Suprapubic skin (tissue), 4 donors: ENCODE data around the gene FARS2. TPM values are rescaled to one million over a fixed set of nuclear protein-coding genes. Genes with fewer than 3 reads are reported as not detected.

ENCODE experiments used
- DNase-seq, 2 donors: peaks; one replicate each; pipeline ENCODE4 v3.0.0-alpha.2; 2019; ENCODE audit warnings: low spot score in 2 of 2
- H3K27ac ChIP-seq: fragments of 200-600 bp; sonication (generic); one replicate; pipeline ENCODE4 v1.5.1; 2019
- H3K27me3 ChIP-seq: fragments of 200-600 bp; sonication (generic); one replicate; pipeline ENCODE4 v1.5.1; 2019
- H3K36me3 ChIP-seq: fragments of 200-600 bp; sonication (generic); one replicate; pipeline ENCODE4 v1.5.1; 2019
- H3K4me1 ChIP-seq: fragments of 200-600 bp; sonication (generic); one replicate; pipeline ENCODE4 v1.5.1; 2019
- H3K4me3 ChIP-seq: fragments of 200-600 bp; sonication (generic); one replicate; pipeline ENCODE4 v1.5.1; 2019; ENCODE audit warnings: mild to moderate bottlenecking
- H3K9me3 ChIP-seq: fragments of 200-600 bp; sonication (generic); one replicate; pipeline ENCODE4 v1.5.1; 2019
- EP300 ChIP-seq: sonication (generic); formaldehyde crosslinking; IDR thresholded peaks from one replicate; pipeline ENCODE4 v1.6.1; 2017; ENCODE audit warnings: antibody characterized with exemption
- POLR2A ChIP-seq, 2 donors: fragments of 450-650 bp; IDR thresholded peaks; one replicate each; pipeline ENCODE4 v1.6.1; 2017; ENCODE audit warnings: antibody characterized with exemption in 2 of 2, mild to moderate bottlenecking in 2 of 2, moderate library complexity in 2 of 2
- POLR2AphosphoS5 ChIP-seq, 3 donors: sonication (generic); formaldehyde crosslinking; IDR thresholded peaks; one replicate each; pipeline ENCODE4 v1.6.1; 2017; ENCODE audit warnings: antibody characterized with exemption in 3 of 3
- WGBS: methylation state at CpG from one replicate; pipeline ENCODE4 v1.1.5; 2018; 5-methylcytosine and 5-hydroxymethylcytosine counted together
- total RNA-seq, 4 donors: library from RNA; depleted of rRNA; stranded (reverse); fragments of >200 nt; gene quantifications; one replicate each; pipeline ENCODE4 v1.1.0, GENCODE V29; 2016
- TF ChIP-seq, protein P1 (sequence below), 2 donors: fragments of 200-600 bp in 1 of 2; fragments of 450-650 bp in 1 of 2; sonication (generic) in 1 of 2; IDR thresholded peaks; one replicate each; pipeline ENCODE4 v1.5.1; 2016 to 2019; ENCODE audit warnings: antibody characterized with exemption in 2 of 2, mild to moderate bottlenecking in 1 of 2, moderate library complexity in 1 of 2

The FARS2 gene
- total RNA-seq, 4 donors from 2014 or later: 15.0 to 22.4 (median 20.1) TPM

DNA sequence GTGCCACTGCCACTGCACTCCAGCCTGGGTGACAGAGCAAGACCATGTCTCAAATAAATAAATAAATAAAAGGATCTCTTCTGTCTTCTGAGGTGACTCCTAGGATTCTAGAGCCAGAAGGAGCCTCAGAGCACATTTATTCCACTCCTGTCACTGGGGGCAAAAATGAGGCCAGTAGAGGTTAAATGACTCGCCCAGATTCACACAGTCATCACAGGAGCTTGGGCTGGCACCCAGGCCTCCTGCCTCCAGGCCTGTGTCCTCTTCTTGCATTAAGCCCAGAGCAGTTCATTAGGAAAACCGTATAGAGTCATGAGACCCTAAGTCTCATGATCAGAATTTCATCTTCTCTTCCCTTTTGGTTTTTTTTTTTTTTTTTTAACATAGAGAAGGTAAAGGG lies 502.1 kb downstream of the FARS2 start:
- Histone ChIP-seq H3K4me3 (no peak overlapping the region), H3K36me3 (no peaks in the 10 kb centered on the region), H3K27me3 (no peaks in the 10 kb centered on the region), H3K4me1 (peaks cover 6% of the 10 kb centered on the region), H3K27ac (no peak overlapping the region), H3K9me3 (no peaks in the 10 kb centered on the region)
- 92% methylated on average over 2 of the region's 2 CpGs for WGBS
- TF ChIP-seq, protein P1, sequence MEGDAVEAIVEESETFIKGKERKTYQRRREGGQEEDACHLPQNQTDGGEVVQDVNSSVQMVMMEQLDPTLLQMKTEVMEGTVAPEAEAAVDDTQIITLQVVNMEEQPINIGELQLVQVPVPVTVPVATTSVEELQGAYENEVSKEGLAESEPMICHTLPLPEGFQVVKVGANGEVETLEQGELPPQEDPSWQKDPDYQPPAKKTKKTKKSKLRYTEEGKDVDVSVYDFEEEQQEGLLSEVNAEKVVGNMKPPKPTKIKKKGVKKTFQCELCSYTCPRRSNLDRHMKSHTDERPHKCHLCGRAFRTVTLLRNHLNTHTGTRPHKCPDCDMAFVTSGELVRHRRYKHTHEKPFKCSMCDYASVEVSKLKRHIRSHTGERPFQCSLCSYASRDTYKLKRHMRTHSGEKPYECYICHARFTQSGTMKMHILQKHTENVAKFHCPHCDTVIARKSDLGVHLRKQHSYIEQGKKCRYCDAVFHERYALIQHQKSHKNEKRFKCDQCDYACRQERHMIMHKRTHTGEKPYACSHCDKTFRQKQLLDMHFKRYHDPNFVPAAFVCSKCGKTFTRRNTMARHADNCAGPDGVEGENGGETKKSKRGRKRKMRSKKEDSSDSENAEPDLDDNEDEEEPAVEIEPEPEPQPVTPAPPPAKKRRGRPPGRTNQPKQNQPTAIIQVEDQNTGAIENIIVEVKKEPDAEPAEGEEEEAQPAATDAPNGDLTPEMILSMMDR (IDR thresholded peaks at IDR 0.05): no peak
- TF ChIP-seq POLR2AphosphoS5 (IDR thresholded peaks at IDR 0.05) (no peak), EP300 (no peak), POLR2A (IDR thresholded peaks at IDR 0.05) (no peak)
- no peak for DNase-seq

DNA sequence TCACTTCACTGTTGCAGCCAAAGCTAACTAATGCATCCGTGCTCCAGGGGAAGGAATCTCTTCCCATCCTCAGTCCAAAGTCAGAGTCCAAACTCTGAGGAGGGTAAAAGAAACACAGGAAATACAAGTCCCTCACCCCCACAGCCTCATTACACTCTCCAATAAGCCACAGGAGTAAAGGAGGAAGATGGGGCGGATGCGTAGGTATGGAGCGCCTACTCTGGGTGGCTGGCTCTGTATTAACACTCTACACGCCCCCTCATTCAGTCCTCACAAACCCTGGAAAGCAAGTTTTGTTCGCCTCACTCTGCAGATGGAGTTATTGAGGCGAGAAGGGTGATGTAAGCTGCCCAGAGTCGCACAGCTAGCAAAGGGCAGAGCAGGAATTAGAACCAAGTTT lies 502.6 kb downstream of the FARS2 start:
- WGBS: 79% methylated on average over 8 of the region's 8 CpGs
- DNase-seq: no peak
- TF ChIP-seq EP300: no peak
- TF ChIP-seq POLR2AphosphoS5 (IDR thresholded peaks at IDR 0.05): no peak
- TF ChIP-seq, protein P1 (IDR thresholded peaks at IDR 0.05): no peak
- TF ChIP-seq POLR2A (IDR thresholded peaks at IDR 0.05): no peak
- Histone ChIP-seq H3K4me3 (no peak overlapping the region), H3K9me3 (no peaks in the 10 kb centered on the region), H3K4me1 (peaks cover 6% of the 10 kb centered on the region), H3K27ac (peak overlapping the region; percentile 59), H3K36me3 (no peaks in the 10 kb centered on the region), H3K27me3 (no peaks in the 10 kb centered on the region)

DNA sequence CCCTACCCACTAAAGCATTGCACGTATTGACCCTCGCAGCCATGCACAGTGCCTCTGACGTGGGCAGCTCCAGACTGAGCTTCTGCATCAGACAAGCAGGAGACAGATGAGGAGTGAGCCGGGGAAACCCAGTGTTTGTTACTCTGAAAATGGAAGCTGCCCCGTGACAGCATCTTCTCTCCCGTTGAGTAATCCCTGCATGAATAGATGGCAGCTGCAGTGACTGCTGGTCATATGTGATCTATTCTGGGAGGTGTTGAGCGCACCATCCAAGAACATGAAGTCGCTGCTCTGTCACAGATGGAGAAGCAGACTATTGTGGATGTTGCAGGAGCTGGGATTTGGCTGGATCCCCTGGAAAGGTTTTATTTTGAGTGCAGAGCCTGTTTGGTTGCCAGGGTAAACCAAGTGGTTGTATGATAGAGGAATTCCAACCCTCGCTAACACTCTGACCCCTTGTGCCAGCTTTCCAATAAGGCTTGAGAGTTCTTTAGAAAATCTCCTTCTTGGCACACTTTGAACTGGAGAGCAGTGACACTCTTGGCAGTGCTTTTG lies 503.2 kb downstream of the FARS2 start:
- TF ChIP-seq POLR2A (IDR thresholded peaks at IDR 0.05): no peak
- TF ChIP-seq, protein P1 (IDR thresholded peaks at IDR 0.05): no peak
- TF ChIP-seq POLR2AphosphoS5 (IDR thresholded peaks at IDR 0.05): no peak
- TF ChIP-seq EP300: no peak
- Histone ChIP-seq H3K4me3 (no peak overlapping the region), H3K4me1 (peaks cover 6% of the 10 kb centered on the region), H3K36me3 (no peaks in the 10 kb centered on the region), H3K27ac (peak overlapping the region; percentile 59), H3K27me3 (no peaks in the 10 kb centered on the region), H3K9me3 (no peaks in the 10 kb centered on the region)
- DNase-seq: peak in 1 of 2 donors; percentile 74
- WGBS: 48% methylated on average over 9 of the region's 9 CpGs

DNA sequence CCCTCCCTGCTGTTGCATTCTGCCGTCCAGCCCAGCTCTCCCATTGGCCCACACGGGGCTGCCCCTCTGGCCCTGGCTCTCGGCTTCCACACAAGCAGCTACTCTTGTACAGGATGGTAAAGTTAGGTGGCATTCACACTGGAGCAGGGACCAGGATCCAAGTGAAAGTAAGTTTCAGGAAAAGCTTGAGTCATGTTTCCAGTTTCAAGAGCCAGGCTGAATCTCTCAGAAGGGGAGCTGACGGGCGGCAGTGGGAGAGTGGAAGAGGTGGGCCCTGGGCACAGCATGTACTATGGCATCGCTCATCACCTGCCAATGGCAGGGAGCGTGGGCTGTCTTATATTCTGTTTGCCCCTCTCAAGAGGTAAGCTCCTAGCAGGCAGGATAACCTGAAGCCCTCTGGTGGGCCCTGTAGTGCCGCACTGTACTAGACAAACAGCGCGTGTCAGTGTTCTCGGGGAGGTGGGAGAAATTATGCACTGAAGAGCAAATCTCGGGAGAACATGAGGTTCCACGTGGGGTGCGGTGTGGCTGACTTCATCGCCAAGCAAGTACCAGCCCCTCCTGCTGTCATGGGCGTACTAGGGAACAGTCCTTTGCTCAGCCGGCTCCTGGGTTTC lies 503.9 kb downstream of the FARS2 start:
- H3K36me3 ChIP-seq: no peaks in the 10 kb centered on the region
- no peaks in the 10 kb centered on the region for H3K9me3 ChIP-seq
- peak overlapping the region; percentile 19 for H3K27ac ChIP-seq
- TF ChIP-seq POLR2A (IDR thresholded peaks at IDR 0.05): no peak
- TF ChIP-seq, protein P1 (IDR thresholded peaks at IDR 0.05): no peak
- no peak for TF ChIP-seq POLR2AphosphoS5 (IDR thresholded peaks at IDR 0.05)
- TF ChIP-seq EP300: no peak
- H3K4me3 ChIP-seq: no peak overlapping the region
- WGBS: 88% methylated on average over 17 of the region's 17 CpGs
- peaks cover 6% of the 10 kb centered on the region for H3K4me1 ChIP-seq
- DNase-seq: peak in 1 of 2 donors; percentile 72
- no peaks in the 10 kb centered on the region for H3K27me3 ChIP-seq

DNA sequence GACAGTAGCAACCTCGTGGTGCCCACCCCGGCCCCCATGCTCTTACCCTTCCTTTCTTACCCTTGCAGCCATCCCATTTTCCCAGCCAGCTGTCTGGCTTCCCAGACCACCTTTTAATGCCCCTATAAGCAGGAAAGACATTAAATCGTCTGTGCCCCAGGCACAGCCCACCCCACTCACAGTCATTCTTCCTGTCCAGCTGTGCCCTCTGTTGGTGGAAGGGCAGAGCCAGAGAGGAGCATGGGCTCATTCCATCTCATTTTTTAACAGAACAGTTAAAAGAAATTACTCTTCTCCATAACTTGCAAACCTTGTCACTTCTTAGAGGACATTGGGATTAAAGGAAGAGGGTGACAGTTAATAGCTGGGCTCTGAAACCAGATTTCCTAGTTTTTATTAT lies 504.9 kb downstream of the FARS2 start:
- 71% methylated on average over 3 of the region's 3 CpGs for WGBS

More for the DNA sequence above, 504.9 kb downstream of the FARS2 start:
- TF ChIP-seq POLR2A (IDR thresholded peaks at IDR 0.05) (no peak), POLR2AphosphoS5 (IDR thresholded peaks at IDR 0.05) (no peak), EP300 (no peak)
- TF ChIP-seq, protein P1 (IDR thresholded peaks at IDR 0.05): no peak
- H3K4me1 ChIP-seq: peaks cover 6% of the 10 kb centered on the region
- H3K27me3 ChIP-seq: no peaks in the 10 kb centered on the region
- no peak for DNase-seq
- H3K36me3 ChIP-seq: no peaks in the 10 kb centered on the region
- no peak overlapping the region for H3K4me3 ChIP-seq
- H3K9me3 ChIP-seq: no peaks in the 10 kb centered on the region
- H3K27ac ChIP-seq: no peak overlapping the region
